Tibial nerve (tissue), 4 donors: Measurements from ENCODE around the gene SUSD3. TPM values are rescaled to one million over a fixed set of nuclear protein-coding genes. Genes with fewer than 3 reads are reported as not detected.
"Not testable (repeated sequence)": the region's sequence is repeated elsewhere in the genome, so short reads cannot be mapped to it uniquely, and the experiment has no call there.

Experiments
- DNase-seq, 2 donors: peaks; one replicate each; pipeline ENCODE4 v3.0.0-alpha.2; 2019; ENCODE audit warnings: low spot score in 2 of 2
- H3K27ac ChIP-seq, 4 donors: fragments of 200-600 bp; sonication (generic) in 3 of 4; one replicate each; pipeline ENCODE4 v1.5.1; 2017 to 2019; ENCODE audit warnings: mild to moderate bottlenecking in 1 of 4
- H3K27me3 ChIP-seq, 2 donors: fragments of 200-600 bp; sonication (generic) in 1 of 2; one replicate each; pipeline versions ENCODE4 v1.5.1 to v1.6.0; 2017 to 2019
- H3K36me3 ChIP-seq, 3 donors: fragments of 200-600 bp; sonication (generic); one replicate each; pipeline ENCODE4 v1.5.1; 2018 to 2019
- H3K4me1 ChIP-seq, 4 donors: fragments of 200-600 bp; sonication (generic) in 3 of 4; one replicate each; pipeline ENCODE4 v1.5.1; 2017 to 2019
- H3K4me3 ChIP-seq, 4 donors: fragments of 200-600 bp; sonication (generic) in 3 of 4; one replicate each; pipeline ENCODE4 v1.5.1; 2017 to 2019; ENCODE audit warnings: mild to moderate bottlenecking in 1 of 4, moderate library complexity in 1 of 4
- H3K9me3 ChIP-seq, 4 donors: fragments of 200-600 bp; sonication (generic) in 3 of 4; one replicate each; pipeline ENCODE4 v1.5.1; 2017 to 2019
- EP300 ChIP-seq, 2 donors: sonication (generic); formaldehyde crosslinking; IDR thresholded peaks; one replicate each; pipeline ENCODE4 v1.6.1; 2017; ENCODE audit warnings: antibody characterized with exemption in 2 of 2, mild to moderate bottlenecking in 1 of 2
- POLR2A ChIP-seq, 2 donors: fragments of 450-650 bp; IDR thresholded peaks; one replicate each; pipeline ENCODE4 v1.6.1; 2017; ENCODE audit warnings: antibody characterized with exemption in 2 of 2, mild to moderate bottlenecking in 2 of 2, moderate library complexity in 2 of 2
- WGBS, 2 donors: methylation state at CpG; one replicate each; pipeline ENCODE4 v1.1.5; 2018; 5-methylcytosine and 5-hydroxymethylcytosine counted together
- total RNA-seq, 4 donors: library from RNA; depleted of rRNA; stranded (reverse); fragments of >200 nt; gene quantifications; one replicate each; pipeline ENCODE4 v1.1.0, GENCODE V29; 2016
- TF ChIP-seq, protein P1 (sequence below), 5 experiments: fragments of 200-600 bp in 3 of 5; fragments of 450-650 bp in 2 of 5; sonication (generic) in 3 of 5; IDR thresholded peaks; one replicate each; pipeline ENCODE4 v1.5.1; 2016 to 2019; ENCODE audit warnings: antibody characterized with exemption in 5 of 5, mild to moderate bottlenecking in 3 of 5, moderate library complexity in 2 of 5

SUSD3 gene
- total RNA-seq, 4 donors from 2014 or later, result 3.0 to 4.2 (median 3.7) TPM; not detected in 1

DNA sequence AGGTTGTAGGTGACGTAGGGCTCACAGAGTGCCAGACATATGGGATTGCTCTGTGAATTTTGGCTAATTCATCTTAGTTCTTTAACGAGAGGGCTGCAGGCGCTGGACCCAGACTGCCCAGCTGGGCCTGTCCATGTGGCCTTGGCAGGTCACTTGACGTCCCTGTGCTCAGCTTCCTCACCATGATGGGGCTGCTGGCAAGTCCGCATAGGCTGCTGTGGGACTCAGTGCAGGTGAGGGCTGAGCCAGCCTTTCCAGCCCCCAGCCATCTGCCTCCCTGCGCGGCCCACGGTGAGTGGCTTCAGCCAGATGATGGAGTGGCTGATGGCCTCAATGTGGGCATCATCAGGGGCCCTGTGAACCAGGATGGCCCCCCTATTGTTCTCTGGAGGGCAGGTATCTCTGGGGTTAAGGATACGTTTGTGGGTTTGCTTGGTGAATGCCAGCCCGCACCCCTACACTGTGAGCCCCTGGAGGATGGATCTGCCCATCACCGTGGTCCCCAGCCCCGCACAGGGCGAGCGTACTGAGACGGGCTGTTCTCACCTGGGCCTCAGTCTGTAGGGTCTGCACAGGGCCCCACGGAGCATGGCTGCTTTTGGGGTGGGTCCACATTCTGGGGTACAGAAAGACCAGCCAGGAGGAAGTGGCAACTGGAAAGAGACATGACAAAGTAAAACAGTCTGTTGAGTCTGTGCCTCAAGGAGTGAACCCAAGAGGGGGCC, 41.2 kb downstream of the SUSD3 start:
- Histone ChIP-seq H3K9me3 (peaks cover 0 to 12% (median 5%) of the 10 kb centered on the region in 4 donors), H3K27me3 (no peaks in the 10 kb centered on the region), H3K4me3 (no peak overlapping the region), H3K36me3 (peaks cover 0 to 7% (median 0%) of the 10 kb centered on the region in 3 donors), H3K4me1 (peaks cover 0 to 44% (median 33%) of the 10 kb centered on the region in 4 donors), H3K27ac (peak overlapping the region in 3 of 4 donors; percentile 95 to 98 (median 97))
- no peak for DNase-seq
- TF ChIP-seq, protein P1, sequence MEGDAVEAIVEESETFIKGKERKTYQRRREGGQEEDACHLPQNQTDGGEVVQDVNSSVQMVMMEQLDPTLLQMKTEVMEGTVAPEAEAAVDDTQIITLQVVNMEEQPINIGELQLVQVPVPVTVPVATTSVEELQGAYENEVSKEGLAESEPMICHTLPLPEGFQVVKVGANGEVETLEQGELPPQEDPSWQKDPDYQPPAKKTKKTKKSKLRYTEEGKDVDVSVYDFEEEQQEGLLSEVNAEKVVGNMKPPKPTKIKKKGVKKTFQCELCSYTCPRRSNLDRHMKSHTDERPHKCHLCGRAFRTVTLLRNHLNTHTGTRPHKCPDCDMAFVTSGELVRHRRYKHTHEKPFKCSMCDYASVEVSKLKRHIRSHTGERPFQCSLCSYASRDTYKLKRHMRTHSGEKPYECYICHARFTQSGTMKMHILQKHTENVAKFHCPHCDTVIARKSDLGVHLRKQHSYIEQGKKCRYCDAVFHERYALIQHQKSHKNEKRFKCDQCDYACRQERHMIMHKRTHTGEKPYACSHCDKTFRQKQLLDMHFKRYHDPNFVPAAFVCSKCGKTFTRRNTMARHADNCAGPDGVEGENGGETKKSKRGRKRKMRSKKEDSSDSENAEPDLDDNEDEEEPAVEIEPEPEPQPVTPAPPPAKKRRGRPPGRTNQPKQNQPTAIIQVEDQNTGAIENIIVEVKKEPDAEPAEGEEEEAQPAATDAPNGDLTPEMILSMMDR (IDR thresholded peaks at IDR 0.05), result no peak
- TF ChIP-seq EP300 (IDR thresholded peaks at IDR 0.05) (no peak), POLR2A (IDR thresholded peaks at IDR 0.05) (no peak)
- WGBS, 2 donors, result 83 to 87% methylated on average over 12 to 16 of the region's 16 CpGs

- Histone ChIP-seq H3K36me3 (peaks cover 0 to 7% (median 0%) of the 10 kb centered on the region in 3 donors), H3K9me3 (peaks cover 0 to 12% (median 5%) of the 10 kb centered on the region in 4 donors), H3K27ac (no peak overlapping the region), H3K4me1 (peaks cover 0 to 39% (median 29%) of the 10 kb centered on the region in 4 donors), H3K27me3 (no peaks in the 10 kb centered on the region), H3K4me3 (no peak overlapping the region)
- DNase-seq, result no peak
- 92 to 95% methylated on average over 8 of the region's 8 CpGs for WGBS, 2 donors
- TF ChIP-seq POLR2A (IDR thresholded peaks at IDR 0.05) (no peak), EP300 (IDR thresholded peaks at IDR 0.05) (no peak)
- TF ChIP-seq, protein P1 (IDR thresholded peaks at IDR 0.05), result no peak
These were observed 41.8 kb downstream of the SUSD3 start for GRCh38 chr9:93100276-93100636.

DNA sequence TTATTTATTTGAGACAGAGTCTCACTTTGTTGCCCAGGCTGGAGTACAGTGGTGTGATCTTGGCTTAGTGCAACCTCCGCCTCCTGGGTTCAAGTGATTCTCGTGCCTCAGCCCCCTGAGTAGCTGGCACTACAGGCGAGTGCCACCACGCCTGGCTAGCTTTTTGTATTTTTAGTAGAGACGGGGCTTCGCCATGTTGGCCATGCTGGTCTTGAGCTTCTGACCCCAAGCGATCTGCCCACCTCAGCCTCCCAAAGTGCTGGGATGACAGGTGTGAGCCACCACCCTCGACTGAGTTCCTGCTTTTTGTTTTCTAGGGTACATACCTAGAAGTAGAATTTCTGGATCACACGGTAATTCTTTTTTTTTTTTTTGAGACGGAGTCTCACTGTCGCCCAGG, 42.6 kb downstream of the SUSD3 start:
- H3K27me3 ChIP-seq, H3K4me3 ChIP-seq, H3K27ac ChIP-seq, DNase-seq, H3K36me3 ChIP-seq: not testable (repeated sequence)
- Histone ChIP-seq H3K4me1 (peaks cover 0 to 39% (median 29%) of the 10 kb centered on the region in 4 donors), H3K9me3 (peaks cover 0 to 12% (median 5%) of the 10 kb centered on the region in 4 donors)
- 96% methylated on average over 11 of the region's 11 CpGs for WGBS, 2 donors

DNA sequence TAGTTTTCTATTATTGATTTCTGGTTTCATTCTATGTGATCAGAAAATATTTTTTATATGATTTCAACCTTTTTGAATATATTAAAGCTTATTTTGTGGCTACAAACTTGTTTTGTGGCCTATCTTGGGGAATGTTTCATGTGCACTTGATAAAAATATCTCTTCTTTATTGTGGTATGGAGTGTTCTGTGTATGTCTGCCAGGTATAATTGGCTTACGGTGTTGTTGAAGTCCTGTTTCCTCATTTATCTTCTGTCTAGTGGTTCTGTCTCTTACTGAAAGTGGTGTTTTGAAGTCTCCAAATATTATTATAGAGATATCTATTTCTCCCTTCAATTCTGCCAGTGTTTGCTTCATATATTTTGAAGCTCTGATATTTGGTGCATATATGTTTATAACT, 47.1 kb downstream of the SUSD3 start:
- peaks cover 0 to 12% (median 5%) of the 10 kb centered on the region in 4 donors for H3K9me3 ChIP-seq
- no peak overlapping the region for H3K4me3 ChIP-seq
- 95 to 97% methylated on average over 1 of the region's 1 CpG for WGBS, 2 donors
- no peak for DNase-seq
- no peaks in the 10 kb centered on the region for H3K27me3 ChIP-seq
- peaks cover 0 to 22% (median 2%) of the 10 kb centered on the region in 4 donors for H3K4me1 ChIP-seq
- peaks cover 0 to 37% (median 4%) of the 10 kb centered on the region in 3 donors for H3K36me3 ChIP-seq
- H3K27ac ChIP-seq, result no peak overlapping the region
- TF ChIP-seq POLR2A (IDR thresholded peaks at IDR 0.05), result no peak

DNA sequence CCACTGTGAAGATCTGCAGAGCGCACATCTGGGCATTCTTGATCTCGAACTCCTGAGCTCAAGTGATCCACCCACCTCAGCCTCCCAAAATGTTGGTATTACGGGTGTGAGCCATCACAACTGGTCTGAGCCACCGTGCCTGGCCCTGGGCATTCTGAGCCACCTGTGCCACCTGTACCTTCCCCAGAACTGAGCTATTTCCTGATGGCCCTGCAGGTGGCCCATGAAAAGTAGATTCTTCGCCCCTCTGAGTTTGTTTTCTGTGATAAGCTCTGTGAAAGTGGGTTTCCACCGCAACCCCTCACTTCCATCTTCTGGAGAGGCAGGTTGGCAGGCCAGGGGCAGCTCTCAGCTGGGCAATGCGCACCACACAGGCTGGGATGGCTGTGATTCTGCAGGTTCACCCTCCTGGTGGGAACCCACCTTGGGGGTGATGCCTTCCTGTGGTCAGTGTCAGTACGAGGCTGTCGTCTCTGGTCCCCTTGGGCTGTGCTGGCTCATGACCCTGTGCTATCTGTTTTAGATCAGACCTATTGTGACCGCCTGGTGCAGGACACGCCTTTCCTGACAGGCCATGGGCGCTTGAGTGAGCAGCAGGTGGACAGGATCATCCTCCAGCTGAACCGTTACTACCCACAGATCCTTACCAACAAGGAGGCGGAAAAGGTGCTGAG, 48.8 kb downstream of the SUSD3 start:
- Histone ChIP-seq H3K27me3 (no peaks in the 10 kb centered on the region), H3K4me1 (peaks cover 0 to 22% (median 2%) of the 10 kb centered on the region in 4 donors), H3K27ac (no peak overlapping the region), H3K36me3 (peaks cover 0 to 53% (median 14%) of the 10 kb centered on the region in 3 donors), H3K4me3 (no peak overlapping the region), H3K9me3 (peaks cover 0 to 12% (median 5%) of the 10 kb centered on the region in 4 donors)
- TF ChIP-seq EP300 (IDR thresholded peaks at IDR 0.05), result no peak
- TF ChIP-seq POLR2A (IDR thresholded peaks at IDR 0.05), result no peak
- TF ChIP-seq, protein P1 (IDR thresholded peaks at IDR 0.05), result no peak
- WGBS, 2 donors, result 83 to 85% methylated on average over 14 of the region's 14 CpGs
- DNase-seq, result no peak

DNA sequence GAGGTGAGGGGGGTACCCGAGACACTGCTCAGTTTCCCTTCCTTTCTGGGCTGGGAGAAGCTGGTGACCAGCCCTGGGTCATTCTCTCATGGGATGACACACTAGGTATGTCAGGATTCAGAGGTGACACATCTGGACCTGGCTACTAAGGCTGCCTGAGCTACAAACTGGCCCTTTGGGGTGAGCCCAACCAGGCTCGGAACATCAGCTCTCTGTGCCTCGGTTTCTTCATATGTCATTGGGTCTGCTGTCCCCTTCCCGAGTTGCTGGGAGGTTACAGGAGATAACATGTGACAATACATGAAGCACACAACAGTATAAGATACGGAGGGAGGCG, 49.3 kb downstream of the SUSD3 start:
- no peak for TF ChIP-seq POLR2A (IDR thresholded peaks at IDR 0.05)
- no peak for TF ChIP-seq EP300 (IDR thresholded peaks at IDR 0.05)
- TF ChIP-seq, protein P1 (IDR thresholded peaks at IDR 0.05), result no peak
- Histone ChIP-seq H3K27ac (no peak overlapping the region), H3K36me3 (peaks cover 0 to 58% (median 15%) of the 10 kb centered on the region in 3 donors), H3K9me3 (peaks cover 0 to 12% (median 5%) of the 10 kb centered on the region in 4 donors), H3K27me3 (no peaks in the 10 kb centered on the region), H3K4me3 (no peak overlapping the region), H3K4me1 (peaks cover 0 to 22% (median 2%) of the 10 kb centered on the region in 4 donors)
- DNase-seq, result no peak
- WGBS, 2 donors, result 93 to 94% methylated on average over 6 of the region's 6 CpGs
